A549 (cell line): ENCODE data around the gene RIPPLY3. TPM values are rescaled to one million over a fixed set of nuclear protein-coding genes. Genes with fewer than 3 reads are reported as not detected.

Experiments used
- ATAC-seq, 2 experiments: fragments of 200-7000 bp in 1 of 2; fragments of >200 bp in 1 of 2; cut with Nextera tagmentation in 1 of 2; cut with Tn5 transposase in 1 of 2; 3 replicates each; pipeline versions ENCODE4 v1.8.0 to v1.9.1; 2018 to 2020; ENCODE audit warnings: mild to moderate bottlenecking in 1 of 2, moderate library complexity in 1 of 2
- CTCF ChIA-PET: fragments of 300-600 bp; sonication (Branson Sonifier 250); formaldehyde crosslinking; extraction: SDS; loops from one replicate; lab custom pipeline; 2021; ENCODE audit warnings: antibody characterized with exemption, inconsistent platforms; lab: Yijun Ruan, JAX
- POLR2A ChIA-PET: fragments of 350-600 bp; formaldehyde crosslinking; extraction: SDS; loops from one replicate; lab custom pipeline; 2021; ENCODE audit warnings: antibody characterized with exemption, inconsistent platforms; lab: Yijun Ruan, JAX
- DNase-seq, 2 experiments: peaks; one replicate each; pipeline versions ENCODE4 v3.0.0 to v3.0.0-alpha.2; 2011 to 2016; ENCODE audit warnings: low read depth in 1 of 2, low spot score in 1 of 2
- FAIRE-seq: peaks from 2 replicates; lab custom pipeline; 2011; peaks lifted over from hg19 to GRCh38; lab: Jason Lieb, UNC
- H3K27ac ChIP-seq, 2 experiments: fragments of >200 bp; sonication (Bioruptor Twin); formaldehyde crosslinking; 3 replicates each; pipeline ENCODE4 v1.5.1; 2016 to 2017
- H3K4me1 ChIP-seq: fragments of >200 bp; sonication (Bioruptor Twin); formaldehyde crosslinking; 3 replicates; pipeline ENCODE4 v1.6.1; 2016
- H3K4me2 ChIP-seq: fragments of >200 bp; sonication (Bioruptor Twin); formaldehyde crosslinking; 3 replicates; pipeline ENCODE4 v1.6.1; 2016
- H3K4me3 ChIP-seq: fragments of >200 bp; sonication (Bioruptor Twin); formaldehyde crosslinking; 3 replicates; pipeline ENCODE4 v1.5.1; 2016
- H3K9me3 ChIP-seq: fragments of >200 bp; sonication (Bioruptor Twin); formaldehyde crosslinking; 3 replicates; pipeline ENCODE4 v1.6.1; 2016
- BCL3 ChIP-seq: fragments of >200 bp; sonication (Bioruptor Twin); formaldehyde crosslinking; IDR thresholded peaks from 3 replicates; pipeline ENCODE4 v1.6.1; 2016
- BHLHE40 ChIP-seq: IDR thresholded peaks from 2 replicates; pipeline ENCODE4 v1.6.1; 2012; ENCODE audit warnings: low read depth, low read length, inconsistent platforms
- CBX2 ChIP-seq: fragments of 200-600 bp; sonication (generic); IDR thresholded peaks from 2 replicates; pipeline ENCODE4 v1.6.1; 2016; ENCODE audit warnings: low read depth, mild to moderate bottlenecking, borderline replicate concordance
- CBX8 ChIP-seq: fragments of 200-600 bp; sonication (generic); IDR thresholded peaks from 2 replicates; pipeline ENCODE4 v1.6.1; 2016
- CEBPB ChIP-seq, 2 experiments: fragments of >200 bp in 1 of 2; sonication (Bioruptor Twin) in 1 of 2; formaldehyde crosslinking in 1 of 2; IDR thresholded peaks; 2 replicates each; pipeline ENCODE4 v1.6.1; 2012 to 2016
- CHD2 ChIP-seq: fragments of 150-350 bp; IDR thresholded peaks from 2 replicates; pipeline ENCODE4 v1.6.1; 2014; ENCODE audit warnings: low read length; ENCODE audit not compliant: partially characterized antibody
- EHF ChIP-seq: fragments of 250-450 bp; sonication (Bioruptor Pico); IDR thresholded peaks from 2 replicates; pipeline ENCODE4 v1.5.0; 2020; ENCODE audit warnings: mild to moderate bottlenecking
- EP300 ChIP-seq, 2 experiments: fragments of >200 bp; sonication (Bioruptor Twin); formaldehyde crosslinking; IDR thresholded peaks; 2 replicates in 1 of 2; 3 replicates in 1 of 2; pipeline ENCODE4 v1.6.1; 2016 to 2017
- FOSB ChIP-seq: fragments of 250-450 bp; sonication (Bioruptor Pico); IDR thresholded peaks from 2 replicates; pipeline ENCODE4 v1.5.0; 2020; ENCODE audit warnings: mild to moderate bottlenecking, moderate library complexity
- HDAC2 ChIP-seq: fragments of 200-600 bp; sonication (generic); IDR thresholded peaks from 2 replicates; pipeline ENCODE4 v1.6.1; 2016
- HOXB13 ChIP-seq: fragments of 250-450 bp; sonication (Bioruptor Pico); IDR thresholded peaks from 2 replicates; pipeline ENCODE4 v1.5.0; 2020; ENCODE audit warnings: low read depth, mild to moderate bottlenecking, moderate library complexity
- HOXB5 ChIP-seq: fragments of 250-450 bp; sonication (Bioruptor Pico); IDR thresholded peaks from 2 replicates; pipeline ENCODE4 v1.5.0; 2020; ENCODE audit warnings: mild to moderate bottlenecking, moderate library complexity
- JUN ChIP-seq, 2 experiments: fragments of >200 bp; sonication (Bioruptor Twin); formaldehyde crosslinking; IDR thresholded peaks; 2 replicates in 1 of 2; 3 replicates in 1 of 2; pipeline ENCODE4 v1.6.1; 2016 to 2017
- KDM1A ChIP-seq: fragments of 200-600 bp; sonication (generic); IDR thresholded peaks from 2 replicates; pipeline ENCODE4 v1.6.1; 2016; ENCODE audit warnings: low read depth, mild to moderate bottlenecking
- MAX ChIP-seq: IDR thresholded peaks from 2 replicates; pipeline ENCODE4 v1.6.1; 2012
- MYC ChIP-seq: IDR thresholded peaks from 2 replicates; pipeline ENCODE4 v1.6.1; 2012; ENCODE audit warnings: mild to moderate bottlenecking, inconsistent platforms, low read length, improper control_type of control experiment, borderline replicate concordance
- NPAS2 ChIP-seq: fragments of 250-450 bp; sonication (Bioruptor Pico); IDR thresholded peaks from 2 replicates; pipeline ENCODE4 v1.8.0; 2022; ENCODE audit warnings: mild to moderate bottlenecking, moderate library complexity, borderline replicate concordance
- POLR2A ChIP-seq: IDR thresholded peaks from 2 replicates; pipeline ENCODE4 v1.6.1; 2012; ENCODE audit warnings: mild to moderate bottlenecking, low read length
- RCOR1 ChIP-seq: fragments of 150-350 bp; IDR thresholded peaks from 2 replicates; pipeline ENCODE4 v1.6.1; 2014; ENCODE audit warnings: antibody characterized with exemption, low read length, low read depth
- RNF2 ChIP-seq: fragments of 200-600 bp; sonication (generic); IDR thresholded peaks from 2 replicates; pipeline ENCODE4 v1.6.1; 2016; ENCODE audit warnings: low read depth, mild to moderate bottlenecking, antibody characterized with exemption, moderate library complexity, borderline replicate concordance
- SREBF2 ChIP-seq: fragments of 450-650 bp; IDR thresholded peaks from 2 replicates; pipeline ENCODE4 v1.6.1; 2014; ENCODE audit warnings: mild to moderate bottlenecking, moderate library complexity
- TFCP2L1 ChIP-seq: fragments of 250-450 bp; sonication (Bioruptor Pico); IDR thresholded peaks from 2 replicates; pipeline ENCODE4 v1.5.0; 2021; ENCODE audit warnings: mild to moderate bottlenecking
- TP53 ChIP-seq: fragments of 250-450 bp; sonication (Bioruptor Pico); IDR thresholded peaks from 2 replicates; pipeline ENCODE4 v1.5.0; 2021; ENCODE audit warnings: mild to moderate bottlenecking, moderate library complexity
- ZNF302 ChIP-seq: fragments of 250-450 bp; sonication (Bioruptor Pico); IDR thresholded peaks from 2 replicates; pipeline ENCODE4 v1.9.0; 2021; ENCODE audit warnings: inconsistent platforms, mild to moderate bottlenecking, moderate library complexity
- WGBS: methylation state at CpG from one replicate; pipeline ENCODE4 v1.1.6; 2017; ENCODE audit errors: missing lambda C conversion rate; 5-methylcytosine and 5-hydroxymethylcytosine counted together
- polyA plus RNA-seq, 4 experiments: library from polyadenylated mRNA; depleted of rRNA in 3 of 4; stranded (reverse); fragments of >200 nt; fragmentation: RNase III in 1 of 4; extraction: RNeasy Plus Mini Kit Qiagen cat#74134 plus additional on column Dnase treatment in 1 of 4; gene quantifications; 2 replicates in 3 of 4; 3 replicates in 1 of 4; pipeline ENCODE4 v1.2.3, GENCODE V29; 2011 to 2017
- TF ChIP-seq, protein P1 (sequence below): fragments of 450-650 bp; IDR thresholded peaks from 2 replicates; pipeline ENCODE4 v1.6.1; 2014; ENCODE audit warnings: antibody characterized with exemption
- TF ChIP-seq, protein P2 (sequence below): fragments of 150-350 bp; IDR thresholded peaks from 2 replicates; pipeline ENCODE4 v1.6.1; 2014; ENCODE audit warnings: low read depth, mild to moderate bottlenecking, low read length
- TF ChIP-seq, protein P3 (sequence below): fragments of >200 bp; sonication (Bioruptor Twin); formaldehyde crosslinking; IDR thresholded peaks from 3 replicates; pipeline ENCODE4 v1.5.1; 2016

The RIPPLY3 gene
- polyA plus RNA-seq, 2 of the 4 experiments (the other 2 are of a cell fraction), result 0.65 to 1.5 TPM

GRCh38 chr21:36980280-36981048, 26.0 kb upstream of the RIPPLY3 start:
- Histone ChIP-seq H3K27ac (peak overlapping the region; percentile 58 to 86), H3K4me2 (peak overlapping the region; percentile 71), H3K9me3 (no peaks in the 10 kb centered on the region), H3K4me1 (0 out of 3 replicates have a peak, but pooled peaks cover 9% of the 10 kb centered on the region), H3K4me3 (peak overlapping the region; percentile 33)
- ChIA-PET POLR2A (no interaction called here), CTCF (interaction anchor here (2.1 kb wide), 1 partner anchor 10 kb away, joined by 15 read pairs; no protein-coding TSS in a partner anchor)
- WGBS, result 51% methylated on average over 13 of the region's 53 CpGs
- no peak for DNase-seq
- TF ChIP-seq CBX8, result no peak
- TF ChIP-seq TFCP2L1 (CRISPR knock-in tag), result no peak
- TF ChIP-seq MYC, result no peak
- TF ChIP-seq, protein P1, sequence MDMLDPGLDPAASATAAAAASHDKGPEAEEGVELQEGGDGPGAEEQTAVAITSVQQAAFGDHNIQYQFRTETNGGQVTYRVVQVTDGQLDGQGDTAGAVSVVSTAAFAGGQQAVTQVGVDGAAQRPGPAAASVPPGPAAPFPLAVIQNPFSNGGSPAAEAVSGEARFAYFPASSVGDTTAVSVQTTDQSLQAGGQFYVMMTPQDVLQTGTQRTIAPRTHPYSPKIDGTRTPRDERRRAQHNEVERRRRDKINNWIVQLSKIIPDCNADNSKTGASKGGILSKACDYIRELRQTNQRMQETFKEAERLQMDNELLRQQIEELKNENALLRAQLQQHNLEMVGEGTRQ, result no peak
- TF ChIP-seq BCL3, result no peak
- TF ChIP-seq CHD2, result no peak
- TF ChIP-seq POLR2A, result no peak
- TF ChIP-seq CBX2, result no peak
- no peak for TF ChIP-seq TP53 (CRISPR knock-in tag)
- no peak for TF ChIP-seq RCOR1
- no peak for TF ChIP-seq FOSB (CRISPR knock-in tag)
- no peak for TF ChIP-seq MAX
- no peak for FAIRE-seq
- peak; percentile 80 to 85; a peak in 5 of 6 replicates for ATAC-seq

DNA sequence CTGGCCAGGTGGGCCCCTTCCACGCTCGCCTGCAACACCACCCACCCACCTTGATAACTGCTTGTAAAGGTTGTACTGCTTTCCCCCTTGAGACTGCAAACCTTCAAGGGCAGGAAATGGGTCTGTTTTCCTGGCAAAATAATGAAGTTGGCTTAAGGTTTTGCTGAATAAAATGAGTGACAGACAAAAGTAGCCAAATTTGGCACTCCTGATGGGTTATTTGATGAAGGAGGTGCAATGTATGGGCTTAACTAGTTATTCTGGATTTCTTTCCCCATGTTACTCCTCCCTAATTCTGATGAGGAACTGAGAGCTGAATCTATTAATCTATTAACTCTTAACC, 25.5 kb upstream of the RIPPLY3 start:
- POLR2A ChIA-PET, result no interaction called here
- Histone ChIP-seq H3K4me1 (0 out of 3 replicates have a peak, but pooled peaks cover 9% of the 10 kb centered on the region), H3K4me2 (peak overlapping the region; percentile 71), H3K9me3 (no peaks in the 10 kb centered on the region), H3K4me3 (peak overlapping the region; percentile 33; the same call in 2 of the 3 replicates), H3K27ac (peak overlapping the region; percentile 58 to 86; a peak in 5 of 6 replicates)
- no peak for DNase-seq
- peak in 1 of 2 experiments; percentile 12; a peak in 1 of 6 replicates for ATAC-seq
- WGBS, result no CpG with 5 or more reads among the region's 2 CpGs
- no peak for TF ChIP-seq RNF2
- no peak for TF ChIP-seq HOXB5 (CRISPR knock-in tag)
- FAIRE-seq, result no peak
- CTCF ChIA-PET, result interaction anchor here (0.6 kb wide), 1 partner anchor 94 kb away, joined by 3 read pairs; no protein-coding TSS in a partner anchor

DNA sequence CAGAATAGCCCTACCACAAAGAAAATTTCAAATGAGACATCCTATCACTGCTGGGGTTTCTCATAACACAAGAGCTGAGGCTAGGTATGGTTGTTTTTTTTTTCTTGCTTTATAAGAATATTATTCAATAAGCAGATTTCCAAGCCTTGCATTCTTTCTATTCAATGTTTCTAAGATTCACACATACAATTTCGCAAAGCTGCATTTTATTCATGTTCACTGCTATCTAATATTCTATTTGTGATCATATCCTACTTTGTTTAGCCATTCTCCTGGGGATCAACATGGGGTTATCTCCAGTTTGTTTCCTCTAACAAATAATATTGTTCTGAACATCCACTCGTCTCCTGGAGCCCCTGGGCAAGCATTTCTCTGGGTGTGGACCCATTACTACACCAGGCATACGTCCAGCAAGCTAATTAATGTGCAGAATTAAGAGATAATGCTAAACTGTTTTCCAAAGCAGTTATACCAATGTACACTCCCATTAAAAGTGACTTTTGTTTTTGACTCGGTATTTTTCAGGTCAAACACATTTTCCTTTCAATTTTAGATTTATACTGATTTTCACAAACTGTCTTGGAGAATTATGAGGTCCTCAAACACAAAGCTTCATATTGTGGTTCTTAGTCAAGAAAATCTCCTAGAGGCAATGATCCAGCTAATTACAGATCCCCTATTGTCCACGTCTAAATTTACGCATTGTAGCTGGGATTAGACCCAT, 24.4 kb upstream of the RIPPLY3 start:
- no peak overlapping the region for H3K4me3 ChIP-seq
- TF ChIP-seq BHLHE40 (no peak), RNF2 (no peak), SREBF2 (no peak), EHF (CRISPR knock-in tag) (no peak), NPAS2 (no peak), ZNF302 (no peak), KDM1A (no peak), JUN (IDR thresholded peaks at IDR 0.05) (no peak), HDAC2 (no peak), HOXB13 (CRISPR knock-in tag) (no peak), EP300 (IDR thresholded peaks at IDR 0.05) (no peak), CEBPB (IDR thresholded peaks at IDR 0.05) (no peak)
- TF ChIP-seq, protein P1, result no peak
- TF ChIP-seq, protein P2, sequence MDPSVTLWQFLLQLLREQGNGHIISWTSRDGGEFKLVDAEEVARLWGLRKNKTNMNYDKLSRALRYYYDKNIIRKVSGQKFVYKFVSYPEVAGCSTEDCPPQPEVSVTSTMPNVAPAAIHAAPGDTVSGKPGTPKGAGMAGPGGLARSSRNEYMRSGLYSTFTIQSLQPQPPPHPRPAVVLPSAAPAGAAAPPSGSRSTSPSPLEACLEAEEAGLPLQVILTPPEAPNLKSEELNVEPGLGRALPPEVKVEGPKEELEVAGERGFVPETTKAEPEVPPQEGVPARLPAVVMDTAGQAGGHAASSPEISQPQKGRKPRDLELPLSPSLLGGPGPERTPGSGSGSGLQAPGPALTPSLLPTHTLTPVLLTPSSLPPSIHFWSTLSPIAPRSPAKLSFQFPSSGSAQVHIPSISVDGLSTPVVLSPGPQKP, result no peak
- TF ChIP-seq, protein P3, sequence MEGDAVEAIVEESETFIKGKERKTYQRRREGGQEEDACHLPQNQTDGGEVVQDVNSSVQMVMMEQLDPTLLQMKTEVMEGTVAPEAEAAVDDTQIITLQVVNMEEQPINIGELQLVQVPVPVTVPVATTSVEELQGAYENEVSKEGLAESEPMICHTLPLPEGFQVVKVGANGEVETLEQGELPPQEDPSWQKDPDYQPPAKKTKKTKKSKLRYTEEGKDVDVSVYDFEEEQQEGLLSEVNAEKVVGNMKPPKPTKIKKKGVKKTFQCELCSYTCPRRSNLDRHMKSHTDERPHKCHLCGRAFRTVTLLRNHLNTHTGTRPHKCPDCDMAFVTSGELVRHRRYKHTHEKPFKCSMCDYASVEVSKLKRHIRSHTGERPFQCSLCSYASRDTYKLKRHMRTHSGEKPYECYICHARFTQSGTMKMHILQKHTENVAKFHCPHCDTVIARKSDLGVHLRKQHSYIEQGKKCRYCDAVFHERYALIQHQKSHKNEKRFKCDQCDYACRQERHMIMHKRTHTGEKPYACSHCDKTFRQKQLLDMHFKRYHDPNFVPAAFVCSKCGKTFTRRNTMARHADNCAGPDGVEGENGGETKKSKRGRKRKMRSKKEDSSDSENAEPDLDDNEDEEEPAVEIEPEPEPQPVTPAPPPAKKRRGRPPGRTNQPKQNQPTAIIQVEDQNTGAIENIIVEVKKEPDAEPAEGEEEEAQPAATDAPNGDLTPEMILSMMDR, result no peak
- TF ChIP-seq, all 56 proteins: peak for 0
- DNase-seq, result no peak
- 68% methylated on average over 6 of the region's 6 CpGs for WGBS
- CTCF ChIA-PET, result interaction anchor here (0.9 to 1.9 kb wide), 3 partner anchors 9 to 65 kb away, joined by 3 to 6 read pairs (median 4); no protein-coding TSS in a partner anchor
- Histone ChIP-seq H3K9me3 (no peaks in the 10 kb centered on the region), H3K4me2 (no peak overlapping the region), H3K27ac (no peak overlapping the region), H3K4me1 (0 out of 3 replicates have a peak, but pooled peaks cover 8% of the 10 kb centered on the region)
- no peak for FAIRE-seq
- POLR2A ChIA-PET, result no interaction called here
- no peak for ATAC-seq
